GM19099 (cell line): ENCODE measurements around the gene BEND7.

Source experiments
- POLR2A ChIP-seq: IDR thresholded peaks from 3 replicates; pipeline ENCODE4 v1.6.1; 2011; ENCODE audit warnings: low read depth; ENCODE audit not compliant: insufficient read length; ENCODE audit errors: extremely low read depth

Gene BEND7

DNA sequence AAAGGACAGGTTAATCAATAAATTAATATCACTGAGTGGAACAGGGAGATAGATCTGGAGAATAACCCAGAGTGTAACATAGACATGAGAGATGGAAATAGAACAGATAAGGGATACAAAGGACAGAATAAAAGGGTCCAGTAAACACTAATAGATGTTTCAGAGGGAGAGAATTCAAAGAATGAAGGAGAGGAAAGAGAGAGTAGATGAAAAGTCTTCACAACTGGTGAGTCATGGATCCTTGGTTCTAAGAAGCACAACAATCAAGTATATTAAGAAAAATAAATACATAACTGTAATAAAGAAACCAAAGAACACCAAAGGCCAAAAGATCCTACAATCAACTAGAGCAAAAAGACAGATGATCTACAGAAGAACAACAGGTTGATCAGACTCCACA is 66.3 kb downstream of the BEND7 start:
- no peak for TF ChIP-seq POLR2A

- TF ChIP-seq POLR2A: no peak
These were observed 70.2 kb downstream of the BEND7 start for GRCh38 chr10:13458687-13459012.

DNA sequence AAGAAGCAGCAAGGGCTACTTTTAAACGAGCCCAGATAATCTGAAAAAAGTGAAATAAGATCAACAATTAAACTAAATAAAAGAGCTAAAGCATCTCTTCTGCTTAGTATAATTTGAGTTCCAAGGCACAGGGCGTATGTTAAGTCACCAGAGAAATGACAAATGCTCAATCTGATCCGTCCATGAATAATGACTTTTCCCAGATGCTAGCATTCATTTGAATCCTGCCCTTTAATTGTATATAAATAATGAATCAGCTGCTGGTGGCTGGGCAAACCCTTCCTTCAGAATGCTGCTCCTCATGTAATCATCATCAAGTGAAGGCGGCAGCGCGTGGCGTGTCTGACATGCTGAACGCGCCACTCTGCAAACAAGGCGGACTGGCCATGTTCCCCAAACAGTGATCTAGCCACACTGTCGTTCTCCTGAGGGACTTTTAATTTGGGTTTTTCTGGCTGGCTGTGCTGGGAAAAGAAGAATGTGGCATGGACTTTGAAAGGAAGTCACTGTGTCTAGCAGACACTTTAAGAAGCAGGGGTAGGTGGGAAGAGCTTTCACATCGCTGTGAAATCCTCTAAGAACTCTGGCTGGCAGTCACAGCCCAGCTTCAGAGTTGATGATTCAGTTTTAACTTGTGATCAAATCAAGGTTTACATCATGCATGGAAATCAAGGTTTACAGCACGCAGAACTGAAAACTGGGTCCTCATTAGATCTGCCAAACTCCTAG is 70.7 kb downstream of the BEND7 start:
- no peak for TF ChIP-seq POLR2A

- TF ChIP-seq POLR2A: no peak
These were observed 74.9 kb downstream of the BEND7 start for GRCh38 chr10:13453896-13454295.

GRCh38 chr10:13450069-13450468 is 78.7 kb downstream of the BEND7 start:
- no peak for TF ChIP-seq POLR2A

DNA sequence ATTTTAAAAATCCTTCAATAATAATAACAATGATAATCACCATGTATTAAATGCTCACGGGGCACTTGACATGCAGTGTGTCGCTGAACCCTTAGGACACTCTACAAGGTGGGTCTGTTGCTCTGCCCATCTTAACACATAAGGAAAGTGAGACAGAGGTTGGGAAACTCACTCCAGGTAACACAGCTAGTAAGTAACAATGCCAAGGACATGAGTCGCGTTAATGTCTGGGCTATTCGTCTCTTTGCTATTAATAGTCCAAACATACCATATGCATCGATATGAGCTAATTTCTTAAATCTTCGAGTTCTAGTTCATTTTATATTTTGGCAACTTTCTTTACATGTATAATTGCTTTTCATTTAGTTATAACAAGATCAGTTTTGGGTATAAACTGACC is 79.5 kb downstream of the BEND7 start:
- TF ChIP-seq POLR2A: no peak

GRCh38 chr10:13448216-13448615 is 80.6 kb downstream of the BEND7 start:
- no peak for TF ChIP-seq POLR2A

- TF ChIP-seq POLR2A: no peak
These were observed 83.0 kb downstream of the BEND7 start for GRCh38 chr10:13445656-13446400.

DNA sequence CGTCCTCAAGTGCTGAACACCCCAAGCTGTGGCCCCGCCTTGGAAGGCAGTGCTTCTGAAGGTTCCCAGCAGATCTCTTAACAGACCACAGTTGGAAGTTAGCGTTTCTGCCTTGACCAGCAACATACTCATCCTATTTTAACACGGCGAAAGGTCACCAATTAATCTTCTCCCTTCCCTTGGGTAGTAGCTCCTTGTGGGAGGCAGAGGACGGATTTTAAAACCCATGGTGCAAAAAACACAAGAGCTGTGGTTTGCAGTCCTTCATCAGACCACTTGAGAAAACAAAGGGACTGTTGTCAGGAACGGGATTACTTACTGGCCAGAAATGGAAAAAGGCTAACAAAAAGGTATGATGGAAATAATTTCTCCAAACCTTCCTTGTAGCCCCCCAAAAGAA is 87.3 kb downstream of the BEND7 start:
- no peak for TF ChIP-seq POLR2A

- no peak for TF ChIP-seq POLR2A
These were observed 88.4 kb downstream of the BEND7 start for GRCh38 chr10:13440185-13441061.

- TF ChIP-seq POLR2A: no peak
These were observed 89.3 kb downstream of the BEND7 start for GRCh38 chr10:13439313-13440184.

- TF ChIP-seq POLR2A: no peak
These were observed 91.7 kb downstream of the BEND7 start for GRCh38 chr10:13437026-13437555.

DNA sequence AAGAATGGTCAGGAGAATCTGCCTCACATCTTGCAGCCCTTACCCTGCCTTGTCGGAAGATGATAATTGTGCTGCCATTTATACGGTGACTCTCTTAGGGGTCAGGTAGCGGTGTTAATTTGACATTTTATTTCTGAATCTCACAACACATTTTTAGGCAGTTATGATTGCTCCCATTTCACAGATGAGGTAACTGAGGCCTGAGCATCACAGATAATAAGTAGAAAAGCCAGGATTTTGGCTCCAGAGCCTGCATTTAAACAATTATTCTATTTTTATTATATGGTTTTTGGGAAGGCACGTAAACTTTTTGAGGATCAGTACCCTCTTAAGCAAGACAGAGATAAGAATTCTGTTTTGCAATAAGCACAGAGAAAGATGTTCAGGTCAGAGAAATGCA is 103.4 kb downstream of the BEND7 start:
- TF ChIP-seq POLR2A: no peak

DNA sequence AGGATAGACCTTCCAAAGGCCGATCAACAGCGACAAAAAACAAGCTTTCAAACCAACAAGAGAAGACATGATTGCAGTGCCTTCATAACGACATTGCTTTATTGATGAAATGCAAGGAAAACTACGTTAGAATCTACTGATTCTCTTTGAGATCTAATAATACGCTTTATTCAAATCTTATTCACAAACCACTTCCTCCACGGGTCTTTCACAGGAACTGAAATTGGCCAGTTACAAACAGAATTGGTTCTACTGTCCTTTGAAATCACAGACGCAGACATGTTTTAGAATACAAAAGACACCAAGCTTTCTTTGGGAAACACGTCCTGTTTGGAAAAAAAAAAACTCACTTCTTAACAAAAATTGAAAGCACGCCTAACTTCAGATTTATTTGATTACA is 106.0 kb downstream of the BEND7 start:
- TF ChIP-seq POLR2A: no peak
